Activated CD8-positive, alpha-beta T cell treated with anti-CD3 and anti-CD28 coated beads for 36 hours (primary cell): ENCODE measurements around the gene PRR7. TPM values are rescaled to one million over a fixed set of nuclear protein-coding genes. Genes with fewer than 3 reads are reported as not detected.
A peak's percentile ranks its signal among the peaks of the same experiment; 100 is the strongest.

ENCODE experiments used
- ATAC-seq: fragments of 200-7000 bp; cut with Tn5 transposase; one replicate; pipeline ENCODE4 v1.10.0; 2021; ENCODE audit warnings: mild to moderate bottlenecking, moderate library complexity
- CTCF ChIA-PET: fragments of 350-600 bp; sonication (Branson Sonifier 250); formaldehyde crosslinking; loops from one replicate; lab custom pipeline; 2021; ENCODE audit warnings: antibody characterized with exemption; lab: Charles Lee
- POLR2A ChIA-PET: fragments of 350-600 bp; sonication (Branson Sonifier 250); formaldehyde crosslinking; loops from one replicate; lab custom pipeline; 2021; ENCODE audit warnings: antibody characterized with exemption; lab: Charles Lee
- DNase-seq: peaks from one replicate; pipeline ENCODE4 v3.0.0-alpha.2; 2020
- H3K27ac Mint-ChIP-seq: one replicate; pipeline ENCODE4 v1.8.0; 2021; ENCODE audit warnings: mild to moderate bottlenecking, mixed read lengths
- H3K27me3 Mint-ChIP-seq: one replicate; pipeline ENCODE4 v1.8.0; 2021; ENCODE audit warnings: mixed read lengths
- H3K36me3 Mint-ChIP-seq: one replicate; pipeline ENCODE4 v1.8.0; 2021; ENCODE audit warnings: low read depth, mixed read lengths
- H3K4me1 Mint-ChIP-seq: one replicate; pipeline ENCODE4 v1.8.0; 2021; ENCODE audit warnings: low read depth, mixed read lengths
- H3K4me3 Mint-ChIP-seq: one replicate; pipeline ENCODE4 v1.8.0; 2021; ENCODE audit warnings: mild to moderate bottlenecking, moderate library complexity, mixed read lengths
- H3K9me3 Mint-ChIP-seq: one replicate; pipeline ENCODE4 v1.8.0; 2021; ENCODE audit warnings: mixed read lengths
- CTCF ChIP-seq: fragments of 200-600 bp; IDR thresholded peaks from one replicate; pipeline ENCODE4 v1.8.0; 2022; ENCODE audit warnings: antibody characterized with exemption, mild to moderate bottlenecking
- intact Hi-C: fragments of 100-400 bp; cut with micrococcal nuclease; formaldehyde crosslinking; loops from one replicate; pipeline ENCODE4 v1.10.0; 2022
- total RNA-seq, 2 experiments: library from RNA; stranded (reverse); gene quantifications; one replicate each; pipeline ENCODE4 v1.2.3, GENCODE V29; 2021

Gene PRR7, protein sequence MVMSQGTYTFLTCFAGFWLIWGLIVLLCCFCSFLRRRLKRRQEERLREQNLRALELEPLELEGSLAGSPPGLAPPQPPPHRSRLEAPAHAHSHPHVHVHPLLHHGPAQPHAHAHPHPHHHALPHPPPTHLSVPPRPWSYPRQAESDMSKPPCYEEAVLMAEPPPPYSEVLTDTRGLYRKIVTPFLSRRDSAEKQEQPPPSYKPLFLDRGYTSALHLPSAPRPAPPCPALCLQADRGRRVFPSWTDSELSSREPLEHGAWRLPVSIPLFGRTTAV
- total RNA-seq, result 10 to 100 TPM; 32.6 to 36.4 TPM

GRCh38 chr5:177446200-177447065, at the start of gene PRR7:
PRR7 (plus strand) TSS chr5:177446814; CDS start chr5:177455068, 8,254 bp downstream.
- peak within 1 kb of the TSS; percentile 80 for H3K27ac Mint-ChIP-seq
- H3K4me1 Mint-ChIP-seq, result peaks cover 43% of the 10 kb centered on the region
- DNase-seq (peak; percentile 77), ATAC-seq (peak; percentile 58)
- H3K9me3 Mint-ChIP-seq, result no peaks in the 10 kb centered on the region
- ChIA-PET POLR2A (interaction anchor here (0.9 to 22.1 kb wide), 21 partner anchors 8 to 145 kb away, joined by 3 to 606 read pairs (median 6); partner anchors contain the start of genes DBN1, F12, GRK6 and LMAN2), CTCF (interaction anchor here (0.9 to 17.9 kb wide), 12 partner anchors 9 to 137 kb away, joined by 3 to 415 read pairs (median 8); partner anchors contain the start of genes F12 and PFN3)
- no peaks in the 10 kb centered on the region for H3K27me3 Mint-ChIP-seq
- no peak for TF ChIP-seq CTCF
- H3K36me3 Mint-ChIP-seq, result peaks cover 16% of the 10 kb centered on the region
- peak within 1 kb of the TSS; percentile 79 for H3K4me3 Mint-ChIP-seq
- intact Hi-C loops, result no loop called here

DNA sequence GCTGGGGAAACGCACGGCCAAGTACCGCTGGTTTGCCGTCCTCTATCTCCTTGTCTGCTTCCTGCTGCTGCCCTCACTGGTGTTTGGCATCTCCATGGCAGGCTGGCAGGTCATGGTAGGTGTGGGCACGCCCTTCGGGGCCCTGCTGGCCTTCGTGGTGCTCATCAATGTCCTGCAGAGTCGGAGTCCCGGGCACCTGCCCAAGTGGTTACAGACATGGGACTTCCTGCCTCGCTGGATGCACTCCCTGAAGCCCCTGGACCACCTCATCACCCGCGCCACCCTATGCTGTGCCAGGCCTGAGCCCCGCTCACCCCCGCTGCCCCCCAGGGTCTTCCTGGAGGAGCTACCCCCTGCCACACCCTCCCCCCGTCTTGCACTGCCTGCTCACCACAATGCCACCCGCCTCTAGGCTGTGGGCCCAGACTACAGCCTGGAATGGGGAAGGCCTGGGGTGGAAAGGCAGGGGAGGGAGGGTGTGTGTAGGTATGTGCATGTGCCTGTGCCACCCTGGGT, 48.7 kb upstream of the PRR7 start:
- ChIA-PET POLR2A (interaction anchor here (1.2 kb wide), 1 partner anchor 50 kb away, joined by 5 read pairs; the partner anchor contains the start of gene PRR7), CTCF (interaction anchor here (1.3 kb wide), 1 partner anchor 28 kb away, joined by 4 read pairs; no protein-coding TSS in a partner anchor)
- no peaks in the 10 kb centered on the region for H3K9me3 Mint-ChIP-seq
- H3K27me3 Mint-ChIP-seq, result peaks cover 18% of the 10 kb centered on the region
- H3K27ac Mint-ChIP-seq, result no peak overlapping the region
- H3K4me3 Mint-ChIP-seq, result no peak overlapping the region
- intact Hi-C loops, result loop anchor here (10.0 kb wide), 1 partner anchor 83 kb away; the partner anchor contains the start of gene MXD3
- H3K4me1 Mint-ChIP-seq, result peaks cover 11% of the 10 kb centered on the region
- DNase-seq, result no peak
- no peak for ATAC-seq
- H3K36me3 Mint-ChIP-seq, result no peaks in the 10 kb centered on the region
- no peak for TF ChIP-seq CTCF

DNA sequence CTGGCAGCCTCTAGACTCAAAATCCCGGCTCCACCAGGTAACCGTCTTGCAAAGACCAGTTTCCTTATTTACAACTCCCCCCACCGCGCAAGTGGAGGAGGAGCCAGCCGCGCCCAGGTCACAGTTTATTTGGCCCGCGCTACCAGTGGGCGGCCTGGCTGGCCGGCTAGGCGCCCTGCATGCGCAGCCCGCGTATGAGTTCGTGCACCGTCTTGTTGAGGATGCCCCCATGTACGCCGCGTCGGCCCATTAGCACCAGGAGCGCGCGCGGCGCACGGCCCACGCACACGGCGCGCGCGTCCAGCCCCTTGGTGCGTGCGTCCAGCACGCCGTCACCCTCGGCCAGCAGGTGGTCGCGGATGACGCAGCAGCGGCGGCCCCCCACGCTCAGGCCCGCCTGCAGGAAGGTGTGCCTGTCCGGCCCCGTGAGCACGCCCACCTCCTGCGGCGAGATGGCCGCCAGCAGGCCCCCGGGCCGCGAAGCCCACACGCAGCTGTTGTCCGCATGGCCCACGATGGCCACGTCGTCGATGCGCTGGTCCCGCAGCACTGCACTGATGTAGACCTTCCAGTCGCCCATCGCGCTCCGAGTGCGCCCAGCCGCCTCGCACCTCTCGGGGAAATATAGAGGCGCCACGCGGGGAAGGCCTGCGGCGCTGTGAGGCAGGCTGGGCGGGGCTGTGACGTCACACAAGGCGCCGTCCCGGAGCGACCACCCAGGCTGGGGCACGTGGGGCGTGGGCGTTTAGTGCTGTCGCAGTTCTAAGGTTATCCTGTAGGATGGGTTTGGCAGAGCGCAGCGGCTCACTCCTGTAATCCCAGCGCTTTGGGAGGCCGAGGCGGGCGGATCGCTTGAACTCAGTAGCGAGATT, 46.4 kb upstream of the PRR7 start, which contains the start of gene PFN3:
PFN3 (minus strand) TSS at position 665 of the 872 bp plus-strand sequence; CDS start at position 580, 85 bp downstream.
- H3K9me3 Mint-ChIP-seq, result no peaks in the 10 kb centered on the region
- H3K4me1 Mint-ChIP-seq, result peaks cover 19% of the 10 kb centered on the region
- no peaks in the 10 kb centered on the region for H3K36me3 Mint-ChIP-seq
- ChIA-PET CTCF (interaction anchor here (0.9 to 10.5 kb wide), 8 partner anchors 9 to 89 kb away, joined by 3 to 415 read pairs (median 62); partner anchors contain the start of genes GRK6, MXD3 and PRR7), POLR2A (interaction anchor here (6.8 to 7.4 kb wide), 2 partner anchors 44 to 54 kb away, joined by 72 to 140 read pairs; partner anchors contain the start of gene PRR7)
- peaks cover 23% of the 10 kb centered on the region for H3K27me3 Mint-ChIP-seq
- no peak within 1 kb of the TSS for H3K27ac Mint-ChIP-seq
- ATAC-seq (no peak), DNase-seq (peak; percentile 47)
- no peak for TF ChIP-seq CTCF
- intact Hi-C loops, result loop anchor here (10.0 kb wide), 1 partner anchor 85 kb away; the partner anchor contains the start of gene MXD3
- H3K4me3 Mint-ChIP-seq, result no peak within 1 kb of the TSS
